CD4-positive, alpha-beta T cell (primary cell): ENCODE data around the gene USP37. TPM values are rescaled to one million over a fixed set of nuclear protein-coding genes. Genes with fewer than 3 reads are reported as not detected.

Experiments
- ATAC-seq: fragments of 200-7000 bp; cut with Tn5 transposase; one replicate; pipeline ENCODE4 v1.10.0; 2022; ENCODE audit warnings: mild to moderate bottlenecking; ENCODE audit not compliant: poor library complexity
- CTCF ChIA-PET: fragments of 350-600 bp; sonication (Branson Sonifier 250); formaldehyde crosslinking; loops from one replicate; lab custom pipeline; 2021; ENCODE audit warnings: antibody characterized with exemption, inconsistent platforms; lab: Charles Lee
- POLR2A ChIA-PET: fragments of 350-600 bp; sonication (Branson Sonifier 250); formaldehyde crosslinking; loops from one replicate; lab custom pipeline; 2021; ENCODE audit warnings: antibody characterized with exemption, inconsistent platforms; lab: Charles Lee
- DNase-seq, 14 experiments: peaks; one replicate each; pipeline ENCODE4 v3.0.0-alpha.2; 2013 to 2020; ENCODE audit warnings: mixed read lengths in 2 of 14
- H3K27ac ChIP-seq, 2 donors: one replicate each; pipeline versions ENCODE4 v1.5.1 to v1.7.0; 2013; ENCODE audit warnings: low read length in 2 of 2, low read depth in 1 of 2, mild to moderate bottlenecking in 1 of 2
- H3K27me3 ChIP-seq, 2 experiments: 1 replicate in 1 of 2; 2 replicates in 1 of 2; pipeline versions ENCODE4 v1.6.1 to v1.7.0; 2013; ENCODE audit warnings: low read length in 2 of 2, control low read depth in 1 of 2, mild to moderate bottlenecking in 1 of 2, moderate library complexity in 1 of 2; ENCODE audit not compliant: insufficient read depth in 2 of 2, control insufficient read depth in 1 of 2
- H3K36me3 ChIP-seq: one replicate; pipeline ENCODE4 v1.6.1; 2013; ENCODE audit warnings: low read length, control low read depth; ENCODE audit not compliant: insufficient read depth
- H3K4me1 ChIP-seq: one replicate; pipeline ENCODE4 v1.6.1; 2013; ENCODE audit warnings: low read length, control low read depth; ENCODE audit not compliant: insufficient read depth
- H3K4me3 ChIP-seq: one replicate; pipeline ENCODE4 v1.5.1; 2013; ENCODE audit warnings: mild to moderate bottlenecking, low read length, moderate library complexity
- H3K9me3 ChIP-seq, 2 experiments: 1 replicate in 1 of 2; 2 replicates in 1 of 2; pipeline versions ENCODE4 v1.6.1 to v1.7.0; 2013; ENCODE audit warnings: low read length in 2 of 2, mild to moderate bottlenecking in 2 of 2, control low read depth in 1 of 2, moderate library complexity in 1 of 2; ENCODE audit not compliant: control insufficient read depth in 1 of 2, insufficient read depth in 1 of 2
- H3K27ac Mint-ChIP-seq: one replicate; pipeline ENCODE4 v1.8.0; 2020; ENCODE audit warnings: mixed read lengths
- H3K27me3 Mint-ChIP-seq: one replicate; pipeline ENCODE4 v1.8.0; 2021; ENCODE audit warnings: mixed read lengths
- H3K36me3 Mint-ChIP-seq: one replicate; pipeline ENCODE4 v1.8.0; 2021; ENCODE audit warnings: low read depth, mixed read lengths
- H3K4me1 Mint-ChIP-seq: one replicate; pipeline ENCODE4 v1.8.0; 2021; ENCODE audit warnings: low read depth, mixed read lengths
- H3K4me3 Mint-ChIP-seq: one replicate; pipeline ENCODE4 v1.8.0; 2020; ENCODE audit warnings: mild to moderate bottlenecking, mixed read lengths
- H3K9me3 Mint-ChIP-seq: one replicate; pipeline ENCODE4 v1.8.0; 2020; ENCODE audit warnings: mixed read lengths
- CTCF ChIP-seq: fragments of 200-600 bp; IDR thresholded peaks from one replicate; pipeline ENCODE4 v1.8.0; 2022; ENCODE audit warnings: antibody characterized with exemption, mild to moderate bottlenecking
- intact Hi-C, 2 experiments: fragments of 100-400 bp; cut with DNase I in 1 of 2; cut with micrococcal nuclease in 1 of 2; formaldehyde crosslinking; loops; one replicate each; pipeline versions ENCODE4 v1.15.1 to v1.9.0; 2023 to 2025; cut with DNase I, micrococcal nuclease
- total RNA-seq, 174 experiments: library from RNA in 2 of 174; stranded (reverse) in 2 of 174; gene quantifications; one replicate each; pipeline ENCODE4 v1.2.3 and lab custom pipeline; 2021 to 2026

USP37 gene
- total RNA-seq, 2 experiments from 2014 or later = 20.2 to 24.4 TPM

- H3K27me3 ChIP-seq = no peaks in the 10 kb centered on the region
- TF ChIP-seq CTCF = no peak
- H3K36me3 Mint-ChIP-seq = peaks cover 68% of the 10 kb centered on the region
- no peaks in the 10 kb centered on the region for H3K27me3 Mint-ChIP-seq
- H3K36me3 ChIP-seq = peaks cover 39% of the 10 kb centered on the region
- peaks cover 56% of the 10 kb centered on the region for H3K4me1 Mint-ChIP-seq
- ChIA-PET CTCF (interaction anchor here (0.6 to 1.6 kb wide), 2 partner anchors 25 to 110 kb away, joined by 3 to 5 read pairs; partner anchors contain the start of gene TMBIM1), POLR2A (interaction anchor here (3.8 kb wide), 1 partner anchor 116 kb away, joined by 20 read pairs; no protein-coding TSS in a partner anchor)
- H3K9me3 ChIP-seq = no peaks in the 10 kb centered on the region
- H3K4me3 Mint-ChIP-seq = peak overlapping the region; percentile 48
- DNase-seq = peak in 1 of 14 experiments; percentile 24
- H3K27ac ChIP-seq = no peak overlapping the region
- peak overlapping the region; percentile 33 for H3K27ac Mint-ChIP-seq
- H3K9me3 Mint-ChIP-seq = no peaks in the 10 kb centered on the region
- H3K4me3 ChIP-seq = no peak overlapping the region
- intact Hi-C loops = loop anchor here in 1 of 2 experiments (10.0 kb wide), 1 partner anchor 772 kb away; the partner anchor contains the start of genes CNPPD1, RETREG2 and SLC23A3
- ATAC-seq = no peak
- H3K4me1 ChIP-seq = peaks cover 83% of the 10 kb centered on the region
Observed at GRCh38 chr2:218402491-218402901, 165.7 kb downstream of the USP37 start.

GRCh38 chr2:218401890-218402289 lies 166.3 kb downstream of the USP37 start:
- Mint-ChIP-seq H3K9me3 (no peaks in the 10 kb centered on the region), H3K4me3 (peak overlapping the region; percentile 85), H3K27me3 (no peaks in the 10 kb centered on the region), H3K27ac (peak overlapping the region; percentile 81), H3K36me3 (peaks cover 68% of the 10 kb centered on the region), H3K4me1 (peaks cover 56% of the 10 kb centered on the region)
- Histone ChIP-seq H3K4me1 (peaks cover 83% of the 10 kb centered on the region), H3K27ac (no peak overlapping the region), H3K27me3 (no peaks in the 10 kb centered on the region), H3K36me3 (peaks cover 39% of the 10 kb centered on the region), H3K9me3 (no peaks in the 10 kb centered on the region), H3K4me3 (peak overlapping the region; percentile 86)
- CTCF ChIA-PET = interaction anchor here (1.6 kb wide), 1 partner anchor 109 kb away, joined by 5 read pairs; the partner anchor contains the start of gene TMBIM1
- no peak for TF ChIP-seq CTCF
- intact Hi-C loops = loop anchor here in 1 of 2 experiments (2.0 to 10.0 kb wide), 2 partner anchors 247 to 773 kb away; partner anchors contain the start of genes CNPPD1, RETREG2 and SLC23A3
- ATAC-seq = no peak
- POLR2A ChIA-PET = interaction anchor here (0.8 to 3.8 kb wide), 3 partner anchors 34 to 131 kb away, joined by 3 to 20 read pairs (median 4); partner anchors contain the start of gene PNKD
- peak in 2 of 14 experiments; percentile 3 to 40 for DNase-seq

- TF ChIP-seq CTCF = no peak
- ATAC-seq (no peak), DNase-seq (peak in 3 of 14 experiments; percentile 15 to 43 (median 20))
- H3K27me3 Mint-ChIP-seq = no peaks in the 10 kb centered on the region
- Histone ChIP-seq H3K36me3 (peaks cover 39% of the 10 kb centered on the region), H3K9me3 (no peaks in the 10 kb centered on the region), H3K4me3 (peak overlapping the region; percentile 86), H3K27ac (peak overlapping the region in 1 of 2 donors; percentile 44), H3K27me3 (no peaks in the 10 kb centered on the region), H3K4me1 (peaks cover 85% of the 10 kb centered on the region)
- peak overlapping the region; percentile 85 for H3K4me3 Mint-ChIP-seq
- no peaks in the 10 kb centered on the region for H3K9me3 Mint-ChIP-seq
- H3K36me3 Mint-ChIP-seq = peaks cover 70% of the 10 kb centered on the region
- peaks cover 58% of the 10 kb centered on the region for H3K4me1 Mint-ChIP-seq
- POLR2A ChIA-PET = interaction anchor here (0.8 to 3.8 kb wide), 6 partner anchors 34 to 167 kb away, joined by 3 to 20 read pairs (median 6); partner anchors contain the start of genes AAMP, PNKD and USP37
- peak overlapping the region; percentile 81 for H3K27ac Mint-ChIP-seq
- intact Hi-C loops = loop anchor here in 1 of 2 experiments (2.0 to 10.0 kb wide), 2 partner anchors 248 to 774 kb away; partner anchors contain the start of genes CNPPD1, RETREG2 and SLC23A3
- CTCF ChIA-PET = interaction anchor here (1.1 kb wide), 1 partner anchor 131 kb away, joined by 4 read pairs; the partner anchor contains the start of genes AAMP and PNKD
Observed at GRCh38 chr2:218400930-218401881, 166.9 kb downstream of the USP37 start.
